HEK293 (cell line): Measurements from ENCODE around the gene PPIL6.

Experiments used
- CTCF ChIP-seq: fragments of 450-650 bp; formaldehyde crosslinking; IDR thresholded peaks from 2 replicates; pipeline ENCODE4 v1.5.1; 2016; ENCODE audit warnings: missing biosample characterization, missing genetic modification characterization
- ZNF175 ChIP-seq: fragments of 450-650 bp; formaldehyde crosslinking; IDR thresholded peaks from 2 replicates; pipeline ENCODE4 v1.5.1; 2016; ENCODE audit warnings: missing biosample characterization, missing genetic modification characterization
- ZNF830 ChIP-seq: fragments of 450-650 bp; IDR thresholded peaks from 2 replicates; pipeline ENCODE4 v1.5.0; 2018; ENCODE audit warnings: missing biosample characterization, missing genetic modification characterization, low read depth, mild to moderate bottlenecking, moderate library complexity

GRCh38 chr6:109417646-109418045, 22.8 kb downstream of the PPIL6 start:
- TF ChIP-seq CTCF (tag by site-specific recombination) (no peak), ZNF830 (tag by site-specific recombination) (no peak), ZNF175 (tag by site-specific recombination) (no peak)
